HUES64 (cell line): ENCODE data around the gene CRTC3.

Experiments used
- H3K27ac ChIP-seq: 2 replicates; pipeline ENCODE4 v1.7.0; 2013; ENCODE audit warnings: low read depth, low read length, inconsistent platforms
- H3K27me3 ChIP-seq: 2 replicates; pipeline ENCODE4 v1.6.1; 2013; ENCODE audit warnings: mild to moderate bottlenecking, low read length; ENCODE audit not compliant: insufficient read depth
- H3K36me3 ChIP-seq: 2 replicates; pipeline ENCODE4 v1.6.1; 2013; ENCODE audit warnings: mild to moderate bottlenecking, low read length; ENCODE audit not compliant: insufficient read depth
- H3K4me1 ChIP-seq: 2 replicates; pipeline ENCODE4 v1.6.1; 2013; ENCODE audit warnings: mild to moderate bottlenecking, low read length, moderate library complexity; ENCODE audit not compliant: insufficient read depth
- H3K4me3 ChIP-seq: 2 replicates; pipeline ENCODE4 v1.5.1; 2013; ENCODE audit warnings: mild to moderate bottlenecking, low read length, moderate library complexity
- H3K9ac ChIP-seq: 2 replicates; pipeline ENCODE4 v1.6.1; 2013; ENCODE audit warnings: mild to moderate bottlenecking, low read depth, low read length
- H3K9me3 ChIP-seq: 2 replicates; pipeline ENCODE4 v1.6.1; 2013; ENCODE audit warnings: low read depth, low read length; ENCODE audit not compliant: insufficient read depth
- WGBS: fragments of 150-250, 120-280 bp; methylation state at CpG from one replicate; pipeline ENCODE4 v1.1.7; 2013; ENCODE audit warnings: missing lambda C conversion rate; 5-methylcytosine and 5-hydroxymethylcytosine counted together

The CRTC3 gene

GRCh38 chr15:90595763-90596155 lies 66.0 kb downstream of the CRTC3 start:
- no peaks in the 10 kb centered on the region for H3K36me3 ChIP-seq
- H3K9ac ChIP-seq = no peak overlapping the region
- no peak overlapping the region for H3K4me3 ChIP-seq
- H3K27me3 ChIP-seq = no peaks in the 10 kb centered on the region
- peaks cover 7% of the 10 kb centered on the region; the same call in 1 of the 2 replicates for H3K4me1 ChIP-seq
- no peaks in the 10 kb centered on the region for H3K9me3 ChIP-seq
- H3K27ac ChIP-seq = no peak overlapping the region
- 90% methylated on average over 7 of the region's 7 CpGs for WGBS

- peaks cover 7% of the 10 kb centered on the region; the same call in 1 of the 2 replicates for H3K4me1 ChIP-seq
- no peak overlapping the region for H3K27ac ChIP-seq
- H3K36me3 ChIP-seq = no peaks in the 10 kb centered on the region
- H3K9me3 ChIP-seq = no peaks in the 10 kb centered on the region
- no peak overlapping the region for H3K4me3 ChIP-seq
- WGBS = 93% methylated on average over 6 of the region's 6 CpGs
- H3K27me3 ChIP-seq = no peaks in the 10 kb centered on the region
- no peak overlapping the region for H3K9ac ChIP-seq
Measured at GRCh38 chr15:90596943-90597342, 67.2 kb downstream of the CRTC3 start.

GRCh38 chr15:90597577-90597976 lies 67.9 kb downstream of the CRTC3 start:
- Histone ChIP-seq H3K27me3 (no peaks in the 10 kb centered on the region), H3K4me1 (peaks cover 7% of the 10 kb centered on the region; the same call in 1 of the 2 replicates), H3K4me3 (no peak overlapping the region), H3K27ac (no peak overlapping the region), H3K9ac (no peak overlapping the region), H3K36me3 (no peaks in the 10 kb centered on the region), H3K9me3 (no peaks in the 10 kb centered on the region)
- WGBS = 98% methylated on average over 1 of the region's 2 CpGs

DNA sequence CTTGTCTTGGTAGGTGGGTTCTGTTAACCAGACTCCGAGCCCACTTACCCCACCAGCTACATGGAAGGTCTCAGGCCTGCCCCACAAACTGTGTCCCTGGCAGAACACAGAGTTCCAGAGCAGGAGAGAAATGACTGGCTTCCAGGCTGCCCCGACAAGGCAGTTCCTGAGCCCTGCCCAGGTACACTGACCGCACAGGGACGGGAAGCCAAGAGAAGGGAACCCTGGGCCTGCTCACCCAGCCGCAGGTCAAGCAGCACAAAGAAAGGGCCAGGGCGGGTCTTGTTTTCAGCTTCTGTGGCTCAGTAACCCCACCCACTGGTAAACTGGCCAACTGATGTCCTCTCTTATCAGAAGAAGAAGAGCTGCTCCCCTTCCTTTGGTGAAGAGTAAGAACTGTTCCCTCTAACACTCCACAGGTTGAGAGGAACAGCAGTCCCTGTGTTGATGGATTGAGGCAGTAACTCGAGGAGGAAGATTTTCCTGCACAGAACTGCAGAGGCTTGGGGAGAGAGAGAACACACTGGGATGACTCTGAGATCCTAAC lies 68.4 kb downstream of the CRTC3 start:
- peaks cover 7% of the 10 kb centered on the region; the same call in 1 of the 2 replicates for H3K4me1 ChIP-seq
- no peaks in the 10 kb centered on the region for H3K9me3 ChIP-seq
- no peak overlapping the region for H3K27ac ChIP-seq
- H3K9ac ChIP-seq = no peak overlapping the region
- H3K36me3 ChIP-seq = no peaks in the 10 kb centered on the region
- no peaks in the 10 kb centered on the region for H3K27me3 ChIP-seq
- no peak overlapping the region for H3K4me3 ChIP-seq
- WGBS = 73% methylated on average over 7 of the region's 7 CpGs

DNA sequence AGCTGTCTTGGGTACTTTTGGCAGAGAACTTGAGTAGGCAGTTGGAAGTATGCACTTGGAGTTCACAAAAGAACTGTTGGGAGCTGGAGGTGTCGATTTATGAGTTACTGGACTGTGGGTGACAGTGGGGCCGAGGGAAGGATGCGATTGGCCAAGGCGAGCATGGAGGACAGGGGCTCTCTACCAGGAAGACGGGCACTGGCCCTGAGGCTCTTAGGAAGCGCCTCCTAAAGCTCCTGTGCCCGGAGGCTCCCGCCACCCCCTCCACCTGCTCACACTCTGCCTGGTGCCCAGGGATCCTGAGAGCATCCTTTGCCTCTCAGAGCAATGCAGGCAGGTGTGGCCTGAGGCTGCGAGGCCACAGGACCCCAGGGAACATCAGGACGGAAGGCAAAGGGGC lies 69.0 kb downstream of the CRTC3 start:
- Histone ChIP-seq H3K27ac (no peak overlapping the region), H3K4me1 (peaks cover 7% of the 10 kb centered on the region; the same call in 1 of the 2 replicates), H3K9me3 (no peaks in the 10 kb centered on the region), H3K4me3 (no peak overlapping the region), H3K9ac (no peak overlapping the region), H3K36me3 (no peaks in the 10 kb centered on the region), H3K27me3 (no peaks in the 10 kb centered on the region)
- WGBS = 96% methylated on average over 10 of the region's 10 CpGs

DNA sequence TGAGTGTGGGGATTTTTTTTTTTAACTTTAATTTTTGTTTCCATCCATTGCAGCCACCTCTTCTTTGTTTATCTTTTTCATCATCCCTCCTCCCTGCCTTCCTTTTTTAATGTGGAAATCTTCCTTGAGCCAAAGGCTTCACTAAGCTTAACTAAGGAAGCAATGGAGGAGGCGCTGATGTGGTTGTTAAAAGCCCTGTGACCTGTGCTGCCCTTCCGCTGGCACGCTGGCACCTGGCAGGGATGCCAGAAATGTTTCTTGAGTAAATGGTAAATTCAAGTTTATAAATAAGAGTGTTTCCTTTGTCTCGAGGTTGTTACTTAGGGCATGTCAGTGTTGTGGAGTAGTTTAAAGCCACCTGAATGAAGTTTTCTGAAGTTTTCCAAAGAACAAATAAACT lies 69.4 kb downstream of the CRTC3 start:
- H3K36me3 ChIP-seq = no peaks in the 10 kb centered on the region
- no peaks in the 10 kb centered on the region for H3K27me3 ChIP-seq
- no peak overlapping the region for H3K27ac ChIP-seq
- WGBS = 95% methylated on average over 4 of the region's 4 CpGs
- peaks cover 7% of the 10 kb centered on the region; the same call in 1 of the 2 replicates for H3K4me1 ChIP-seq
- H3K9me3 ChIP-seq = no peaks in the 10 kb centered on the region
- no peak overlapping the region for H3K4me3 ChIP-seq
- H3K9ac ChIP-seq = no peak overlapping the region

GRCh38 chr15:90599644-90600043 lies 69.9 kb downstream of the CRTC3 start:
- H3K4me3 ChIP-seq = no peak overlapping the region
- H3K9ac ChIP-seq = no peak overlapping the region
- 85% methylated on average over 4 of the region's 6 CpGs for WGBS
- H3K4me1 ChIP-seq = peaks cover 7% of the 10 kb centered on the region; the same call in 1 of the 2 replicates
- H3K9me3 ChIP-seq = no peaks in the 10 kb centered on the region
- no peaks in the 10 kb centered on the region for H3K27me3 ChIP-seq
- no peaks in the 10 kb centered on the region for H3K36me3 ChIP-seq
- no peak overlapping the region for H3K27ac ChIP-seq

DNA sequence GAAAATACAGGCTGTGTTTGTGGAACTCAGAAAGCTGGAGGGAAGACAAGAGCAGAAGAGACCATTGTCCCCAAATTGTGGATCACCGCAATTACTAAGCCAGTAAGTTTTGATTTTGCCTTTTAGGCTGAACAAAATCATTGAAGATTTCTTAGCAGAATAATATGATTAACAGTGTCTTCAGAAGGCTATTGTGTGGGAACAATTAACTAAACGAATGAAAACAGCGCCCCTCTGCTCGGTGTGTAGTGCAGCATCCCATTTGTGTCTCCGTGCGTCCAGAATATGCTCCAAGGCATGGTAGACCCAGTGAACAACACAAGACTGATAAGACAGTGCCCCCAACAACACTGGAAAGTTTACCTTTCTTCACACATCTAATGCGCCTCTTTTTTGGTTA lies 71.2 kb downstream of the CRTC3 start:
- Histone ChIP-seq H3K9ac (no peak overlapping the region), H3K36me3 (no peaks in the 10 kb centered on the region), H3K27me3 (no peaks in the 10 kb centered on the region), H3K4me1 (peaks cover 7% of the 10 kb centered on the region; the same call in 1 of the 2 replicates), H3K4me3 (no peak overlapping the region), H3K9me3 (no peaks in the 10 kb centered on the region), H3K27ac (no peak overlapping the region)
- 94% methylated on average over 7 of the region's 7 CpGs for WGBS

- 98% methylated on average over 3 of the region's 4 CpGs for WGBS
- H3K4me3 ChIP-seq = no peak overlapping the region
- H3K4me1 ChIP-seq = peaks cover 7% of the 10 kb centered on the region
- no peaks in the 10 kb centered on the region for H3K27me3 ChIP-seq
- H3K27ac ChIP-seq = no peak overlapping the region
- H3K9ac ChIP-seq = no peak overlapping the region
- no peaks in the 10 kb centered on the region for H3K36me3 ChIP-seq
- H3K9me3 ChIP-seq = no peaks in the 10 kb centered on the region
Measured at GRCh38 chr15:90603893-90604292, 74.2 kb downstream of the CRTC3 start.

- no peak overlapping the region for H3K27ac ChIP-seq
- WGBS = 89% methylated on average over 7 of the region's 7 CpGs
- no peak overlapping the region for H3K4me3 ChIP-seq
- peaks cover 27% of the 10 kb centered on the region for H3K4me1 ChIP-seq
- no peaks in the 10 kb centered on the region for H3K27me3 ChIP-seq
- H3K9me3 ChIP-seq = no peaks in the 10 kb centered on the region
- H3K9ac ChIP-seq = no peak overlapping the region
- no peaks in the 10 kb centered on the region for H3K36me3 ChIP-seq
Measured at GRCh38 chr15:90606641-90607040, 76.9 kb downstream of the CRTC3 start.

DNA sequence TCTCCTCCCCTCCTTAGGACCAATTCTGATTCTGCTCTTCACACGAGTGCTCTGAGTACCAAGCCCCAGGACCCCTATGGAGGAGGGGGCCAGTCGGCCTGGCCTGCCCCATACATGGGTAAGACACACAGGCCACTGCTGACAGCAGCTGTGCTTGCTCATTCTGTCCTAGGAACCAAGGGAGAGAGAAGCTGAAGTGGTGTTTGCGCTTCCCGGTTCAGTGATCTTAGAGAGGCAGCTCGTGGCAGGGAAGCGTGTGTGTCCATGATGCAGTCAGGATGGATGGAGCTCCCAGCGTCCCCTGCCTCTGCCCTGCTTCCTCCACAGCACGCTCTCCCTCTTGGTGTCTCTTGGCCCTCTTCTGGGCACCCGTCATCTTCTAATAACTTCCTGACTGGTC lies 77.6 kb downstream of the CRTC3 start:
- WGBS = 84% methylated on average over 9 of the region's 9 CpGs
- no peak overlapping the region for H3K9ac ChIP-seq
- H3K36me3 ChIP-seq = no peaks in the 10 kb centered on the region
- H3K4me1 ChIP-seq = peaks cover 27% of the 10 kb centered on the region
- no peaks in the 10 kb centered on the region for H3K9me3 ChIP-seq
- H3K4me3 ChIP-seq = no peak overlapping the region
- no peak overlapping the region for H3K27ac ChIP-seq
- no peaks in the 10 kb centered on the region for H3K27me3 ChIP-seq
